ENCODE measurements around the gene KIR2DL4.
"Not testable (repeated sequence)": the region's sequence is repeated elsewhere in the genome, so short reads cannot be mapped to it uniquely, and the experiment has no call there.

KIR2DL4 gene

DNA sequence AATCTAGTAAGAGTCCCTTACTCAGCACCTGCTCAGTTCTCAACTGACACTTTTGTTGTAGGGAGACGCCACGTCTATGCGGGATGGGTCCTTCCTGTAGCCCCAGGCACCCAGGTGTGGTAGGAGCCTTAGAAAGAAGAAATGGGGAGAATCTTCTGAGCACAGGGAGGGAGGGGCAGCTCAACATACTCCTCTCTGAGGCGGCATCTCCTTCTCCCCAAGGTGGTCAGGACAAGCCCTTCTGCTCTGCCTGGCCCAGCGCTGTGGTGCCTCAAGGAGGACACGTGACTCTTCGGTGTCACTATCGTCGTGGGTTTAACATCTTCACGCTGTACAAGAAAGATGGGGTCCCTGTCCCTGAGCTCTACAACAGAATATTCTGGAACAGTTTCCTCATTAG, 1.2 kb downstream of the KIR2DL4 start:
- no peak for DNase-seq (ENCODE audit: low read depth in 3 of 3)

DNA sequence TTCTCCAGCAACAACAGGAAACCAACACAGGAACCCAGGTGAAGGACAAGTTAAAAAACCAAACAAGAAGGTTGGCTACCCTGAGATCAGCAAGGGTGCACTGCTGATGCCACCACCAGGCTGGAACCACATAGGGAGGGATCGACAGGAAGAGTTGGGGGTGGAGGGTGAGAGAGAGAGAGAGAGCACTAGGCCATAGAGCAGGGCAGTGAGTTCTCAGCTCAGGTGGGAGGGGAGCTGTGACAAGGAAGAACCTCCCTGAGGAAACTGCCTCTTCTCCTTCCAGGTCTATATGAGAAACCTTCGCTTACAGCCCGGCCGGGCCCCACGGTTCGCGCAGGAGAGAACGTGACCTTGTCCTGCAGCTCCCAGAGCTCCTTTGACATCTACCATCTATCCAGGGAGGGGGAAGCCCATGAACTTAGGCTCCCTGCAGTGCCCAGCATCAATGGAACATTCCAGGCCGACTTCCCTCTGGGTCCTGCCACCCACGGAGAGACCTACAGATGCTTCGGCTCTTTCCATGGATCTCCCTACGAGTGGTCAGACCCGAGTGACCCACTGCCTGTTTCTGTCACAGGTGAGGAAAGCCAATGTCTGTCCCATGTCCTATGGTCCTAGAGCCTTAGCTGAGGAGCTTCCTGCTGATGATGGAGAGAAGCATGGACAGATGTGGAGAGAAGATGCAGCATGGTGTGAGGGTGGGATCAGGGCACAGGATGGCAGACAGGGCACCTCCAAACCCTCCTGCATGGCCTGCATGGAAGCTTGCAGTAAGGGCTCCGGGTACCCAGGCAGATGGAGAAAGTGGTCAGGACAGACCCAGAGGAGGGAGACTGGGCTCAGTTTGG, 2.5 kb downstream of the KIR2DL4 start:
- no peak for DNase-seq (ENCODE audit: low read depth in 3 of 3)

DNA sequence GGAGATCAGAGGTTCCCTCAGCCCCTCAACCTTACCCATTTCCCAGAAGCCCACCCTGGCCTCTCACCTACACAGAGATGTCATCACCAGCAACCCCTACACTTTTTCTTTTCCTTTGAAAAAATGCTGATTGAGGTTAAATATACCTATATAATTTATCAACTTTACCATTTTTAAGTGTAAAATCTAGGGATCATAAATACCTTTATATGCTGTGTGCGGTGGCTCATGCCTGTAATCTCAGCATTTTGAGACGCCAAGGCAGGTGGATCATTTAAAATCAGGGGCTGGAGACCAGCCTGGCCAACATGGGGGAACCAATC, 3.1 kb downstream of the KIR2DL4 start:
- no peak for DNase-seq (ENCODE audit: low read depth in 3 of 3)

DNA sequence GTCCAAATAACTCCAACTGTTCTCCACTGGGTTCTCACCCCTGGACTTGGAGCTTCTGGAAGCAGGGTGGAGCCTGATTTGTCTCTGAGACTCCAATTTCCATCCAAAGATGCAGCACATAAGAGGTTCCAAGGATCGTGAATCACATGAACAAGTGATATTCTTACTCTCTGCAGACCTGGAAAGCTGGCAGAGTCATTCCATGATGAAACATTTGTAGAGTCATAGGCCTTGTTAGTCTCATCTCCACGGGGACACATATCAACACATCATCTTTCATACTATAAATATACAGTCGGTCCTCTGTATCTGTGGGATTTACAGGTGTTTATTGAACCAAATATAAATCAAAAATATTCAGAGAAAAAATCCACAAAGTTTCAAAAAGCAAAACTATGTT, 11.2 kb downstream of the KIR2DL4 start:
- not testable (repeated sequence) for DNase-seq (ENCODE audit: low read depth in 3 of 3)

DNA sequence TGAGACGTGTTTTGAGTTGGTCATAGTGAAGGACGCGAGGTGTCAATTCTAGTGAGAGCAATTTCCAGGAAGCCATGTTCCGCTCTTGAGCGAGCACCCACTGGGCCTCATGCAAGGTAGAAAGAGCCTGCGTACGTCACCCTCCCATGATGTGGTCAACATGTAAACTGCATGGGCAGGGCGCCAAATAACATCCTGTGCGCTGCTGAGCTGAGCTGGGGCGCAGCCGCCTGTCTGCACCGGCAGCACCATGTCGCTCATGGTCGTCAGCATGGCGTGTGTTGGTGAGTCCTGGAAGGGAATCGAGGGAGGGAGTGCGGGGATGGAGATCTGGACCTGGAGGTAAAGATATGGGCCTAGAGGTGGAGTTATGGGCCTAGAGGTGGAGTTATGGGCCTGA, 12.8 kb downstream of the KIR2DL4 start, which contains the start of gene KIR3DL1:
Gene KIR3DL1, plus strand, starts transcription at position 218 of the 400 bp plus-strand sequence.
- not testable (repeated sequence) for DNase-seq (ENCODE audit: low read depth in 3 of 3)

DNA sequence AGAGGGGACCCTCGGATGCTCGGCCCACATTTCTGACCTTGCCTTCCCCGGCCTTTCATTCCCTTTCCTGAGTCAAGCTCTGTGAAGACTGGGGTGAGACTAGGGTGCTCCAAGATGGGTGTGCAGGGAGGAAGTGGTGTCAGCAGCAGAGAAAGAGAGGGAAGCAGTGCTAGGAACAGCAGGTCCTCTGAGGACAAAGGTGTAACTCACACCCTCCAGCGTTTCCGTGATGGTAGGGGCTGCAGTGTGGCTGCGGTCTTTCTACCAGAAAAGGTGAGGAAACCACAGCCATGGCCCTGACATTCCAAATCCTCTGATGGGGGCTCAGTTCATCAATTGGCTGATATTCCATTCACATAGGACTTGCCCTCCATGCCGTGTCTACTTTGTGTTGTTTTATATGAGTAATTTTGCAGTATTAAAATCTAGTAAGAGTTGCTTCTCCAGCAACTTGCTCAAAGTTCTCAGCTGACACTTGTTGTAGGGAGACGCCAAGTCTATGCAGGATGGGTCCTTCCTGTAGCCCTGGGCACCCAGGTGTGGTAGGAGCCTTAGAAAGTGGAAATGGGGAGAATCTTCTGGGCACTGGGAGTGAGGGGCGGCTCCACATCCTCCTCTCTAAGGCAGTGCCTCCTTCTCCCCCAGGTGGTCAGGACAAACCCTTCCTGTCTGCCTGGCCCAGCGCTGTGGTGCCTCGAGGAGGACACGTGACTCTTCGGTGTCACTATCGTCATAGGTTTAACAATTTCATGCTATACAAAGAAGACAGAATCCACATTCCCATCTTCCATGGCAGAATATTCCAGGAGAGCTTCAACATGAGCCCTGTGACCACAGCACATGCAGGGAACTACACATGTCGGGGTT, 14.5 kb downstream of the KIR2DL4 start:
- no peak for DNase-seq (ENCODE audit: low read depth in 3 of 3)

DNA sequence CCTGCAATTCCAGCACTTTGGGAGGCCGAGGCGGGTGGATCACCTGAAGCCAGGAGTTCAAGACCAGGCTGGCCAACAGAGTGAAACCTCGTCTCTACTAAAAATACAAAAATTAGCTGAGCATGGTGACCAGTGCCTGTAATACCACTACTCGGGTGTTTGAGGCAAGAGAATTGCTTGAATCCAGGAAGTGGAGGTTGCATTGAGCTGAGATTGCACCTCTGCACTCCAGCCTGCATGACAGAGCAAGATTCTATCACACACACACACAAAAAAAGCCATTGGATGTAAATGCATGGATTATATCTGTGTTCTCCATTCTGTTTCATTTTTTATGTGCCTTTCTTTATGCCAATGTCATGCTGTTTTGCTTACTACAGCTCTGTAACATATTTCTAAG, 21.0 kb downstream of the KIR2DL4 start:
- DNase-seq (ENCODE audit: low read depth in 3 of 3), result not testable (repeated sequence)

DNA sequence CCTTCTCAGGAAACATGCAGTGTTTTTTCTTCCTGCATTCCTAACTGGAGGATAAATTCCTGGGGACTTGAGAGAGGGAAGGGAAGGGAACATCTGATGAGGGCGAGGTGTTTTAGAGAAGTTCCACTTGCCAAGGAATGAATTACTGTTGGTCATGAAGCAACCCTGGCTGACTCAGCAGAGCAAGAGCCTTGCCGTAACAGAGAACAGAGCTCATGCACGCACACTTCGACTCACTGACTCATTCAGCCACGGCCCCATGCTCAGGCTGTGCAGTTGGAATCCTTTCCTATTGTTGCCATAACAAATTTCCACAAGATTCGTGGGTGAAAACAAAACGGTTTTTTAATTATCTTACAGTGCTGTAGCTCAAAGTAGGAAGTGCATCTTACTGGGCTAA, 21.9 kb downstream of the KIR2DL4 start:
- DNase-seq (ENCODE audit: low read depth in 3 of 3), result not testable (repeated sequence)

DNA sequence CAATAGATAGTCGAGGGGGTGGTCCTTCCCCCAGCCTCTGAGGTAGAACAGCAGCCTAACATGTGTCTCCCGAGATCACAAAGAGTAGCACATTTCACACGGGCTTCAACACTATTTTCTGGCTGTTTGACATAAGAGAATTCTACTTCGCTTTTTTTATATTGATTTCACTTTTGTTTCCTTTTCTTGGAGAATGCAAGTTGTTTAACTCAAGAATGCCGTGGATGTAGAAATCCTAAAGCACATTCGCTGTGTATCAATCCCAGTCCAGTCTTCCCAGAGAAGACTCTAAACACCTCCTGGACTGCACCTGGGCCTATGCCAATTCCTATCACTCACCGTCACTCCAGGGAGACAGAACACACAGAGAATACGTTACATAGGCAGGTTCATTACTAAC, 24.7 kb downstream of the KIR2DL4 start:
- DNase-seq (ENCODE audit: low read depth in 3 of 3), result not testable (repeated sequence)

DNA sequence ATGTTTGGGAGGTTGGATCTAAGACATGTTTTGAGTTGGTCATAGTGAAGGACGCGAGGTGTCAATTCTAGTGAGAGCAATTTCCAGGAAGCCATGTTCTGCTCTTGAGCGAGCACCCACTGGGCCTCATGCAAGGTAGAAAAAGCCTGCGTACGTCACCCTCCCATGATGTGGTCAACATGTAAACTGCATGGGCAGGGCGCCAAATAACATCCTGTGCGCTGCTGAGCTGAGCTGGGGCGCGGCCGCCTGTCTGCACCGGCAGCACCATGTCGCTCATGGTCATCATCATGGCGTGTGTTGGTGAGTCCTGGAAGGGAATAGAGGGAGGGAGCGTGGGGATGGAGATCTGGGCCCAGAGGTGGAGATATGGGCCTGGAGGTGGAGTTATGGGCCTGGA, 29.1 kb downstream of the KIR2DL4 start, which contains the start of gene KIR2DS4:
Gene KIR2DS4, plus strand, starts transcription at position 181 of the 400 bp plus-strand sequence.
- DNase-seq (ENCODE audit: low read depth in 3 of 3), result not testable (repeated sequence)

DNA sequence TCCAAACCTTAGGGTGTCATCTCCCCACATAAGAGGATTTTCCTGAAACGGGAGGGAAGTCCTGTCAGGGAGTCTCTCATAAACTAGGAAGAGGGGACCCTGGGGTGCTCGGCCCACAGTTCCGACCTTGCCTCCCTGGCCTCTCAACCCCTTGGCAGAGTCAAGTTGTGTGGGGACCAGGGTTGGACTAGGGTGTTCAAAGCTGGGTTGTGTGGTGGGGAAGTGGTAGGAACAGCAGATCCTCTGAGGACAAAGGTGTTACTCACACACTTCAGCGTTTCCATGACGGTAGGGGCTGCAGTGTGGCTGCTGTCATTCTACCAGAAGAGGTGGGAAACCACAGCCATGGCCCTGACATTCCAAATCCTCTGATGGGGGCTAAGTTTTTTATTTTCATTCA, 31.7 kb downstream of the KIR2DL4 start:
- not testable (repeated sequence) for DNase-seq (ENCODE audit: low read depth in 3 of 3)

DNA sequence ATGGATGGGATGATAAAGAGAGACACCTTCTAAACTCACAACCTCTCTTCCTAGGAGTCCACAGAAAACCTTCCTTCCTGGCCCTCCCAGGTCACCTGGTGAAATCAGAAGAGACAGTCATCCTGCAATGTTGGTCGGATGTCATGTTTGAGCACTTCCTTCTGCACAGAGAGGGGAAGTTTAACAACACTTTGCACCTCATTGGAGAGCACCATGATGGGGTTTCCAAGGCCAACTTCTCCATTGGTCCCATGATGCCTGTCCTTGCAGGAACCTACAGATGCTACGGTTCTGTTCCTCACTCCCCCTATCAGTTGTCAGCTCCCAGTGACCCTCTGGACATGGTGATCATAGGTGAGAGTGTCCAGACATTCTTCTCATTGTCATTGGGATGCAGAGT, 34.1 kb downstream of the KIR2DL4 start:
- DNase-seq (ENCODE audit: low read depth in 3 of 3), result not testable (repeated sequence)

DNA sequence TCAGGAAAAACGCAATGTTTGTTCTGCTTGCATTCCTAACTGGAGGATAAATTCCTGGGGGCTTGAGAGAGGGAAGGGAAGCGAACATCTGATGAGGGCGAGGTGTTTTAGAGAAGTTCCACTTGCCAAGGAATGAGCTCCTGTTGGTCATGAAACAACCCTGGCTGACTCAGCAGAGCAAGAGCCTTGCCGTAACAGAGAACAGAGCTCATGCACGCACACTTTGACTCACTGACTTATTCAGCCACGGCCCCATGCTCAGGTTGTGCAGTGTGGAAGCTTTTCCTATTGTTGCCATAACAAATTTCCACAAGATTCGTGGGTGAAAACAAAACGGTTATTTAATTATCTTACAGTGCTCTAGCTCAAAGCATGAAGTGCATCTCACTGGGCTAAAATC, 39.8 kb downstream of the KIR2DL4 start:
- DNase-seq (ENCODE audit: low read depth in 3 of 3), result not testable (repeated sequence)

DNA sequence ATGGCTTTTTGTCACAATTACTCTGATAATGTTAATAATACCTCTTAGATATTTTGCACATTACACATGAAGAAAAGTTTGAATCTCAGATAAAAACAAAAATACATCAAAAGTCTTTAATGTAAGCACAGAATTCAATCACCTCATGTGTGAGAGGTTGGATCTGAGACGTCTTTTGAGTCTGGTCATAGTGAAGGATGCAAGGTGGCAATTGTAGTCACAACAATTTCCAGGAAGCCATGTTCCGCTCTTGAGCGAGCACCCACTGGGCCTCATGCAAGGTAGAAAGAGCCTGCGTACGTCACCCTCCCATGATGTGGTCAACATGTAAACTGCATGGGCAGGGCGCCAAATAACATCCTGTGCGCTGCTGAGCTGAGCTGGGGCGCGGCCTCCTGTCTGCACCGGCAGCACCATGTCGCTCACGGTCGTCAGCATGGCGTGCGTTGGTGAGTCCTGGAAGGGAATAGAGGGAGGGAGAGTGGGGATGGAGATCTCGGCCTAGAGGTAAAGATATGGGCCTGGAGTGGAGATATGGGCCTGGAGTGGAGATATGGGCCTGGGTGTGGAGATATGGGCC, 46.7 kb downstream of the KIR2DL4 start, which contains the start of gene KIR3DL2:
Gene KIR3DL2, plus strand, starts transcription at position 383 of the 580 bp plus-strand sequence. Its CDS starts 33 bp downstream, at position 416.
- DNase-seq (ENCODE audit: low read depth in 3 of 3), result not testable (repeated sequence)

DNA sequence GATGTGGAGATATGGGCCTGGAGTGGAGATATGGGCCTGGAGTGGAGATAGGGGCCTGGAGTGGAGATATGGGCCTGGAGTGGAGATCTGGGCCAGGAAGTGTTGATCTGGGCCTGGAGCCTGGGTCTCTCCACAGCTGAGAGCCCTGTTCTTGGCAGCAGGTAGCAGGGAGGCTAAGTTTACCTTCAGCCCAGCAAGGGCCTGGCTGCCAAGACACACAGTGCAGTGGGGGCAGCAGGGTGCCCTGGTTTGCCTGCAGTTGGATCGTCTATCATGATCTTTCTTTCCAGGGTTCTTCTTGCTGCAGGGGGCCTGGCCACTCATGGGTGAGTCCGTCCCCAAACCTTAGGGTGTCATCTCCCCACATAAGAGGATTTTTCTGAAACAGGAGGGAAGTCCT, 47.5 kb downstream of the KIR2DL4 start:
- no peak for DNase-seq (ENCODE audit: low read depth in 3 of 3)

DNA sequence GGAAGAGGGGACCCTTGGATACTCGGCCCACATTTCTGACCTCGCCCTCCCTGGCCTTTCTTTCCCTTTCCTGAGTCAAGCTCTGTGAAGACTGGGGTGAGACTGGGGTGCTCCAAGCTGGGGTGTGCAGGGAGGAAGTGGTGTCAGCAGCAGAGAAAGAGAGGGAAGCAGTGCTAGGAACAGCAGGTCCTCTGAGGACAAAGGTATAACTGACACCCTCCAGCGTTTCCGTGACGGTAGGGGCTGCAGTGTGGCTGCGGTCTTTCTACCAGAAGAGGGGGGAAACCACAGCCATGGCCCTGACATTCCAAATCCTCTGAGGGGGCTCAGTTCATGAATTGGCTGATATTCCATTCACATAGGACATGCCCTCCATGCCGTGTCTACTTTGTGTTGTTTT, 47.9 kb downstream of the KIR2DL4 start:
- no peak for DNase-seq (ENCODE audit: low read depth in 3 of 3)

DNA sequence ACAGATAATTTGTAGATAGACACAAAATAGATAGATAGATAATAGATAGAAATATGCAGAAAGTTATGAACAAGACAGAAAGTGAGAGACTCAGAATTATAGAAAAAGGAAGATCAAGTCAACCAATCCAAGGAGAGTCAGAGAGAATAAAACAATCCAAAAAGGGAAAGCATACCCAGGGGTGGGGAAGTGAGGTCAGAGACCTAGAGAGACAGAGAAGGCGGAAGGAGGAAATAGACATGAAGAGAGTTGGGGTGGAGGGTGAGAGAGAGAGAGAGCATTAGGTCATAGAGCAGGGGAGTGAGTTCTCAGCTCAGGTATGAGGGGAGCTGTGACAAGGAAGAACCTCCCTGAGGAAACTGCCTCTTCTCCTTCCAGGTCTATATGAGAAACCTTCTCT, 51.8 kb downstream of the KIR2DL4 start:
- DNase-seq (ENCODE audit: low read depth in 3 of 3), result not testable (repeated sequence)

DNA sequence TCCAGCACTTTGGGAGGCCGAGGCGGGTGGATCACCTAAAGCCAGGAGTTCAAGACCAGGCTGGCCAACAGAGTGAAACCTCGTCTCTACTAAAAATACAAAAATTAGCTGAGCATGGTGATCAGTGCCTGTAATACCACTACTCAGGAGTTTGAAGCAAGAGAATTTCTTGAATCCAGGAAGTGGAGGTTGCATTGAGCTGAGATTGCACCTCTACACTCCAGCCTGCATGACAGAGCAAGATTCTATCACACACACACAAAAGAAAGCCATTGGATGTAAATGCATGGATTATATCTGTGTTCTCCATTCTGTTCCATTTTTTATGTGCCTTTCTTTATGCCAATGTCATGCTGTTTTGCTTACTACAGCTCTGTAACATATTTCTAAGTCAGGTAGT, 55.1 kb downstream of the KIR2DL4 start:
- not testable (repeated sequence) for DNase-seq (ENCODE audit: low read depth in 3 of 3)

DNA sequence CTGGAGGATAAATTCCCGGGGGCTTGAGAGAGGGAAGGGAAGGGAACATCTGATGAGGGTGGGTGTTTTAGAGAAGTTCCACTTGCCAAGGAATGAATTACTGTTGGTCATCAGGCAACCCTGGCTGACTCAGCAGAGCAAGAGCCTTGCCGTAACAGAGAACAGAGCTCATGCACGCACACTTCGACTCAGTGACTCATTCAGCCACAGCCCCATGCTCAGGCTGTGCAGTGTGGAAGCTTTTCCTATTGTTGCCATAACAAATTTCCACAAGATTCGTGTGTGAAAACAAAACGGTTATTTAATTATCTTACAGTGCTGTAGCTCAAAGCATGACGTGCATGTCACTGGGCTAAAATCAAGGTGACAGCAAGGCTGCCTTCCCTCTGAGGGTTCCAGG, 56.0 kb downstream of the KIR2DL4 start:
- DNase-seq (ENCODE audit: low read depth in 3 of 3), result not testable (repeated sequence)

DNA sequence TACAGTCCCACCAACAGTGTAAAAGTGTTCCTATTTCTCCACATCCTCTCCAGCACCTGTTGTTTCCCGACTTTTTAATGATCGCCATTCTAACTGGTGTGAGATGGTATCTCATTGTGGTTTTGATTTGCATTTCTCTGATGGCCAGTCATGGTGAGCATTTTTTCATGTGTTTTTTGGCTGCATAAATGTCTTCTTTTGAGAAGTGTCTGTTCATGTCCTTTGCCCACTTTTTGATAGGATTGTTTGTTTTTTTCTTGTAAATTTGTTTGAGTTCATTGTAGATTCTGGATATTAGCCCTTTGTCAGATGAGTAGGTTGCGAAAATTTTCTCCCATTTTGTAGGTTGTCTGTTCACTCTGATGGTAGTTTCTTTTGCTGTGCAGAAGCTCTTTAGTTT, 60.0 kb downstream of the KIR2DL4 start:
- not testable (repeated sequence) for DNase-seq (ENCODE audit: low read depth in 3 of 3)

All from stimulated activated CD4-positive, alpha-beta T cell treated with anti-CD3 and anti-CD28 coated beads, TNF-alpha, amount 100 ng/mL, for 24 hours (primary cell).